HG03103 (cell line): ENCODE results near the gene UTF1.

Source experiments
- ATAC-seq: cut with Tn5 transposase; IDR thresholded peaks from one replicate; pipeline ENCODE4 v1.9.1; 2021; ENCODE audit warnings: low read depth; ENCODE audit not compliant: unreplicated experiment

The UTF1 gene

DNA sequence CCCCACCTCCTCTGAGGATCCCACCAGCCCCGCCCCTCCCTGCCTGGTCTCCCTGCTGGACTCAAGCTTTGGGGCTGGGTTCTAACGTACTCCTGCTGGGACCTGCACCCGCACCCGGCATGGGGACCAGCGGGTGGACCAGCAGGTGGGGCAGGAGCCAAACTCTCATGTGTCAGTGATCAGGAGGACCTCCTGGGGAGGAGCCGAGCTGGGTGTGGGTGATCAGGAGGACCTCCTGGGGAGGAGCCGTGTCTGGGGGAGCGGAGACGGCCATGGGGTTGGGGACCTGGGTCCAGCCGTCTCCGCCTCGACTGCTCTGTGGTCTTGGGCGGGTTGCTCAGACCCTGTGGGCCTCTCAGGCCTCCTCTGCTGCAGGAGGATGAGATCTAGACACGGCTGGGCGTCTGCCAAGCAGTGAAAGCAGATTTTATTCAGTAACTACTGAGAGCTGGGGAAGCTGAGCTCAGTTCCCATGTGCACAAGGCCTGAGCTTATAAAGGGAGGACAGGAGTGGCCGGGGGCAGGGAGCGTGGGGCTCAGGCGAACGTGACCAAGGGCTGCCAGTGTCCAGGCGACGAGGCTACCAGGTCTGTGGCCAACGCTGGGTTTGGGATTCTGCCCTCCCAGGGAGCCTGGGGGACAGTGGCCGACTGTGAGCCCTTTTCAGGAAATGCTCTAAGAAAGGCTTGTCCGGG lies 33.6 kb upstream of the UTF1 start:
- no peak for ATAC-seq

- no peak for ATAC-seq
These were observed 32.9 kb upstream of the UTF1 start for GRCh38 chr10:133196936-133197758.

DNA sequence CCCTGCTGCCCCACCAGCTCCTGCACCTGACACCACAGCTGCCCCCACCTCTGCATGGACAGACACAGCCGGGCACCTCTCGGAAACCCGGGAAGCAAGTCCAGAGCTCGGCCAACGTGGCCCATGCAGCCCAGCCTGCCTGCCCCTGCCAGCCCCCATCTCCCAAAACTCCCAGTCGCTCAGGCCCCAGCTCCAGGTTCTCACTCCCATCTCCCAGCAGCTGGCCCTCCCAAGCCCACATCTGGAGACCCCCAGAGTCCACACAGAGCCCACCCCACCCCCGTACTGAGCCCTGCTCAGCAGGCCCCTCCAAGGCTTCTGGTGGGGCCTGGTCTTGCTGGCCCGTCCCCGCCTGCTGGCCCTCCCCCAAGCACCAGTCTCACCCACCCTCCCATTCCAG lies 32.2 kb upstream of the UTF1 start:
- ATAC-seq = no peak

- ATAC-seq = no peak
These were observed 31.8 kb upstream of the UTF1 start for GRCh38 chr10:133198206-133198605.

DNA sequence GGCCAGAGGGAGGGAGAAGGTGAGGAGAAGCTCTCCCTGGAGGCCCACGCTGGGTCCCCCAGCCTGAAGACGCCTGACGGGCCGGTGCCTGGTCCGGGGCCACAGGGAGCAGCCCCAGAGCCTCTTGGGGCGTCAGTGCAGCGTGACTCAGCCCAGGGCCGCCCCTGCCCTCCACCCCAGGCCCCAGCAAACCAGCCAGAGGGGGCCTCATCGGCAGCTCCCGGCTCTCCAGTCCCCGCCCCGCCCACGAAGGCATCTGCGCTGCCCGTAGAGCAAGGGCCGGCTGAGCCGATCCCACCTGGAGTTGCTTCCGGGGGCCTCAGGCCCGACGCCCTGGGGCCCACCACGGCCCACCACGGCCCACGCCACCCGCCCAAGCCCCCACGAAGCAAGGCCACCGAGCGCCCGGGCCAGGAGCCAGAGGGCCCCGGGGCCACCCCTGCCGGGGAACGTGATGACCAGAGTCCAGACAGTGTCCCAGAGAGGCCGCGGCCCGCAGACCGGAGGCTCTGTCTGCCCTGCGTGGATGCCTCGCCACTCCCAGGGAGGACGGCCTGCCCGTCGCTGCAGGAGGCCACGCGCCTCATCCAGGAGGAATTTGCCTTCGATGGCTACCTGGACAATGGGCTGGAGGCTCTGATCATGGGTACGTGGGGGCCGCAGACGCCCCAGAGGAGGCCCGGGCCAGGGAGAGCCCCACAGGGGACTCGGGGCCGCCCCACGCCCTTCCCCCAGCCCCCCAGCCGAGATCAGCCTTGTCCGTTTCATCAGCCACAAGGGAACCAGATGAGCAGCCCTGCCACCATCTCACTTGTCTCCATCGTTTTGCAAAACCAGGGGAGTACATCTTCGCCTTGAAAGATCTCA lies 31.2 kb upstream of the UTF1 start:
- no peak for ATAC-seq

DNA sequence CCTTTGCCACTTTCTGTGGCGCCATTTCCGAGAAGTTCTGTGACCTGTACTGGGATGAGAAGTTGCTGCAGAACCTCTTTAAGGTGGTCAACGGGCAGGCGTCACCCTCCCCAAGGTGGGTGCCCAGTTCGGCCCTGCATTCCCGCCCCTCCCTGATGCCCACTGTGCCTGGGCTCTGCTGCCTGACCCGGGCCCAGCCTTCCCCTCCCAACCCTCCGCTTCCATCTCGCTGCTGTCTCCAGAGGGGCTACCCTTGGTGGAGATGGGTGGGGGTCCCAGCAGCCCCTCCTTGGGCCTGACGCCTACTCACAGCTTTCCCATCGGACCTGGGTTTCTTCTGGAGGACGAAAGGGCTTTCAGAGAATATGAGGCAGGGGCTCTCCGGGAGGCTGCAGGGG lies 30.5 kb upstream of the UTF1 start:
- no peak for ATAC-seq

DNA sequence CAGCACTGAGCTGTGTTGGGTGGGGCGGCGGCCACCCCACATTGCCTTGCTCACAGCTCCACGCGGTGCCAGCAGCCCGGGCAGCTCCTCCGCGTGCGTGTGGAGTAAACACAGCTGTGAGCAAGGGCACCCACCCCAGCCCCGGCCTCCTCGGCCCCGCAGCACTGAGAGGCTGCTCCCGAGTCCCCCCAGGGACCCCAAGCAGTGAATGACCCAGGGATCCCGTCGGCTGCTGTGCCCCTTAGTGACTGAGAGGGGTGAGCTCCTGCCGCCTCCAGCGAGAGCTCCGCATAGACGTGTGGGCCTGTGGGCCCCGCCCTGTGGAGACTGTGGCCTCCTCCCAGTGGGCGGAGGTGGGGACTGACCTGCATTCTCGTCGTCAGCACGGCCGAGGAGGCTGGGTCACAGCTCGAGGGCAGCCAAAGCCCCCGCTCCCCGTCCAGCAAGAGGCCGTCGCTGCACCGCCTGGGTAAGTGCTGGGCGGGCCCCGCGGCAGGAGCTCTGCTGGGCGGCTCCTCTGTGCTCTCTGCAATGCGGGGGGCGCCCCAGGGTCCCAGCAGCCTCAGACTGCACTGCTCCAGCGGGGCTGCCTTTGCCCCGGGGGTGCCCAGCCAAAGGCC lies 29.9 kb upstream of the UTF1 start:
- ATAC-seq = no peak

GRCh38 chr10:133200621-133201031 lies 29.4 kb upstream of the UTF1 start:
- no peak for ATAC-seq

DNA sequence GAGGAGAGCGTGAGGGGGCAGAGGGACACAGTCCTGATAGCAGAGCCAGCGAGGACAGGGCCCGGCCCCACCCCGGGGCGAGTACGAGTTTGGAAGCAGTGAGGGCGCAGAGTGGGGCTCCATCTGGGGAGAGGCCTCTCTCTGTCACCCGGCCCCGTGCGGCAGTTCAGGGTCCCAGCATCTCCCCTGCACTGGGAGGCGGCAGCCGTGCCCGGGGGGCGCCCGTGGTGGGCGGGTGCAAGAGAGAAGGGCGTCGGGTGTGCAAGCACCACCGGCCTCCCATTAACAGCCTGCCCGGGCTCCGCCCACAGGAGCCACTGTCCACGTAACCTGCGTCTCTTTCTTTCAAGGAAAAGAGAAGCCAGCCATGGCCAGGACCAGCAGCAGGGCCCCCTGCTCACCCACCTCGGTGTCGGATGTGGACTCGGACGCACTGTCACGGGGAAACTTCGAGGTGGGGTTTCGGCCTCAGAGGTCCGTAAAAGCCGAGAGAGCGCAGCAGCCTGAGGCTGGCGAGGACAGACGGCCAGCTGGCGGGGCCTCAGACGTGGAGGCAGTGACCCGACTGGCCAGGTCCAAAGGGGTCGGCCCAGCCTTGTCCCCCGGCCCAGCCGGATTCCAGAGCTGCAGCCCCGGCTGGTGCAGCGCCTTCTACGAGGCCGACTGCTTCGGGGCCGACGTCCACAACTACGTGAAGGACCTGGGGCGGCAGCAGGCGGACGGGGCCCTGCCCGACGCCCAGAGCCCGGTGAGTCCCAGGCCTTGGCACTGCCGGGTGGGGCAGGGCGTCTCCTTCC lies 28.7 kb upstream of the UTF1 start:
- ATAC-seq = no peak

DNA sequence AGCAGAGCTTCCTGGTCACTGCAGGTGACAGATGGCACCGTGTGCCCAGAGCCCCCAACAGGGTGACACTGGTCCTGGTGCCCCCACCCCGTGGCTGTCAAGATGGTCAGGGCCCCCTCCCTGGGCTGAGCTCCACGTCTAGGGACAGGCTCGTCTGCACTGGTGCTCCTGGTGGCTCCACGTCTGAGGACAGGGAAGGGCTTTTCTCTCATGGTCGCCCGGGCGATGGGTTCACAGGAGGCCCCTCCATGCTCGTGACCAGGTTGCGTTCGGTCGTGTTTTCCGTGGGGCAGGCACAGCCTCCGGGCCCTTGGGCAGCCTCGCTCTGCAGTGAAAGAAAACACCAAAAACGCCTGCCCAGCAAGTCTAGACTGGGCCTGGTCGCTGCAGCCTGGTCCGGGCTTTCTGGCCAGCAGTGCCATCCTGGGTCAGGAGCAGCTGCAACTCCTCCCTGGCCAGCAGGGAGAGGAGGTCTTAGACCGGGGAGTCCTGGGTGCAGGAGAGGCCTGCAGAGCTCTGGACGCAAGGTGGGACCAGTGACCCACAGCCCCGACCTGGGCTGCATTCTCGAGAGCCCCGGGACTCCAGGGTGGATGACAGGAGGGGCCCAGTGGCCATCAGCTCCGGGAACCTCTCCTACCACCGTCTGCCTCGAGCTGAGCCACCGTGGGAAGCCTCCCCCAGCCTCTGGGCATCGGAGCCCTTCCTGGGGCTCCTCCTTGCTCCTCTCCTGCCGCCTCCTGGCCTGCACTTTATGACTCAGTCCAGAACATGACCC lies 27.9 kb upstream of the UTF1 start:
- ATAC-seq = no peak

GRCh38 chr10:133202778-133203651 lies 27.0 kb upstream of the UTF1 start:
- ATAC-seq = no peak

DNA sequence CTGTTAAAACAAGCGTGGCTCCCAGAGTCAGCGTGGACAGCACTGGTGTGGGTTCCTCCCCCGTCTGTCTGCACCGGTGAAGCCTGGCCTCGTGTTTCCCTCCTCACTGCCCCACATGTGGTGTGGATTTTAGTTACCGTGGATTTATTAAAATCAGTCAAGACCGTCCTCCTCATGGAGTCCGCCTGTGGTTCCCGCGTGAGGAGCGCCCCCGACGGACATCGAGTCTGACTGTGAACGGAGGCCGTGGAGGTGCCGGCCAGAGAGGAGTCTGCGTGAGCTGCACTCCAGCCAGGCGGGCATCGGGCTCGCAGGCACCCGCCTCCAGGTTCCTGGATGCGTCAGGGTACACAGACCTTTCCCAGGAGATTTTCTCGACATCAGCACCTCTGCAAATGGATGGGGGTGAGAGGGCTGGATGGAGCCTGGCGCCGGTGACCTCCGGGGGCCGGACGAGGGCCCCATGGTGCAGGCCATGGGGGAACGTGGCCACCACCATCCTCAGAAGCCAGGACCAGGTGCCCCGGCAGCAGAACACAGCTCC lies 26.3 kb upstream of the UTF1 start:
- no peak for ATAC-seq

DNA sequence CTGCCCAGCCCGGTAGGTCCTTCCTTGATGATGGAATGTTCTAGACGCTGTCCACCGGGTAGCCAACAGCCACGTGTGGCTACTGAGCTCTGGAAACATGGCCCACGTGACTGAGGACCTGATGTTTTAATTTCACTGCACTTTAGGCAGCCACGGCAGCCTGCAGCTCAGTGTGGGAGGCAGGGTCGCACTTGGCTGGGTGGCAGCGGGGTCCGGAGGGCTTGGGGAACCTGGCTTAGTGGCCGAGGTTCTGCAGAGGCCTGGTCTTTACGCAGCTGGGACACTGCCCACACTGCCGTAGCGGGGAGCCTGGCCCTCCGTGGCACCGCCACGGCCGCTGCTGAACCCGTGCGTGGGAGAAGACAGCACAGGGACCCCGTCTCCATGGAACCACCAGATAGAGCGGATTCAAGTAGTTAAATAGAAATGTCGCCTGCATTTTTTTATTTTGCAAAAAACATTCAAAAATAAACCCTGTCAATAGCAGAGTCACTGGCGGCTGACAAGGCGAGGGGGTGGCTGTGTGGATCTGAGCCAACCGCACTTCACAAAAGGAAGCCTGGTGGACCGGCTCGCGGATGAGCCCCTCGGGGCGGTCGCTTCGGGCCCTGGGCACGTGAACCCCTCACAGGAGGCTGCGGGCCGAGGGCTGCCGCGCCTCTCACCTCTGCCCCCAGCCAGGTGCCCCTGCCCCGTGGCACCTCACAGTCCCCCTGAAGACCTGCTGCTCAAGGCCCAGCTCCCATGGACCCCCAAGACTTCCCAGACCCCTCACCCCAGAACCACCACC lies 25.6 kb upstream of the UTF1 start:
- ATAC-seq = no peak

- no peak for ATAC-seq
These were observed 24.9 kb upstream of the UTF1 start for GRCh38 chr10:133205146-133205545.

GRCh38 chr10:133206356-133207040 lies 23.5 kb upstream of the UTF1 start:
- ATAC-seq = no peak

GRCh38 chr10:133207041-133207600 lies 22.9 kb upstream of the UTF1 start:
- ATAC-seq = no peak
